ENCODE results near the gene USP43.

- TF ChIP-seq CTCF (IDR thresholded peaks at IDR 0.05; ENCODE audit: insufficient read depth, low read depth, low read length) (no peak), EZH2 (IDR thresholded peaks at IDR 0.05; ENCODE audit: insufficient read depth, low read length) (no peak)
These were observed 55.6 kb downstream of the USP43 start for GRCh38 chr17:9700754-9701476.

Data from astrocyte (in vitro differentiated cells and primary cell).